Esophagus squamous epithelium (tissue), 4 donors: Measurements from ENCODE around the gene MTMR3.

Experiments
- POLR2A ChIP-seq, 4 donors: fragments of 450-650 bp; IDR thresholded peaks; one replicate each; pipeline ENCODE4 v1.6.1; 2017; ENCODE audit warnings: antibody characterized with exemption in 4 of 4, mild to moderate bottlenecking in 4 of 4, moderate library complexity in 3 of 4
- TF ChIP-seq, protein P1 (sequence below), 6 experiments: fragments of 450-650 bp in 4 of 6; fragments of 200-600 bp in 2 of 6; sonication (generic) in 2 of 6; IDR thresholded peaks; one replicate each; pipeline ENCODE4 v1.5.1; 2016 to 2019; ENCODE audit warnings: antibody characterized with exemption in 6 of 6, mild to moderate bottlenecking in 4 of 6, moderate library complexity in 4 of 6

DNA sequence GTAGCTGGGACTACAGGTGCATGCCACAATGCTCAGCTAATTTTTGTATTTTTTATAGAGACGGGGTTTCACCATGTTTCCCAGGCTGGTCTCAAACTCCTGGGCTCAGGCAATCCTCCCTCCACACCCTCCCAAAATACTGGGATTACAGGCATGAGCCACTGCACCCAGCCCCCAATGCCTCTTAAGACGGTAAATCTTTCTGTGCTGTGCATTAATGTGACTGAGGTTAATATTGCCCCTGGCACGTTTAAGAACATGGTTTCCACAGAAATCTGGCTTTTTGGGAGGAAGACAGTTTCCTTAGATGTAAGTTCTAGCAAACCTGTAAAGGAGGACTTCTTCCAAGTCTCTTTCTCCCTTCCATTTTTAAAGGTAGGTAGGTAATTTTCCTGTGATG lies 191.2 kb downstream of the MTMR3 start:
- no peak for TF ChIP-seq POLR2A (IDR thresholded peaks at IDR 0.05)
- TF ChIP-seq, protein P1, sequence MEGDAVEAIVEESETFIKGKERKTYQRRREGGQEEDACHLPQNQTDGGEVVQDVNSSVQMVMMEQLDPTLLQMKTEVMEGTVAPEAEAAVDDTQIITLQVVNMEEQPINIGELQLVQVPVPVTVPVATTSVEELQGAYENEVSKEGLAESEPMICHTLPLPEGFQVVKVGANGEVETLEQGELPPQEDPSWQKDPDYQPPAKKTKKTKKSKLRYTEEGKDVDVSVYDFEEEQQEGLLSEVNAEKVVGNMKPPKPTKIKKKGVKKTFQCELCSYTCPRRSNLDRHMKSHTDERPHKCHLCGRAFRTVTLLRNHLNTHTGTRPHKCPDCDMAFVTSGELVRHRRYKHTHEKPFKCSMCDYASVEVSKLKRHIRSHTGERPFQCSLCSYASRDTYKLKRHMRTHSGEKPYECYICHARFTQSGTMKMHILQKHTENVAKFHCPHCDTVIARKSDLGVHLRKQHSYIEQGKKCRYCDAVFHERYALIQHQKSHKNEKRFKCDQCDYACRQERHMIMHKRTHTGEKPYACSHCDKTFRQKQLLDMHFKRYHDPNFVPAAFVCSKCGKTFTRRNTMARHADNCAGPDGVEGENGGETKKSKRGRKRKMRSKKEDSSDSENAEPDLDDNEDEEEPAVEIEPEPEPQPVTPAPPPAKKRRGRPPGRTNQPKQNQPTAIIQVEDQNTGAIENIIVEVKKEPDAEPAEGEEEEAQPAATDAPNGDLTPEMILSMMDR (IDR thresholded peaks at IDR 0.05): no peak
